Left lung (tissue), 10 donors: Measurements from ENCODE around the gene CERKL. TPM values are rescaled to one million over a fixed set of nuclear protein-coding genes. Genes with fewer than 3 reads are reported as not detected.

Experiments used
- ATAC-seq: fragments of 200-7000 bp; cut with Tn5 transposase; one replicate; pipeline ENCODE4 v1.9.1; 2020; ENCODE audit warnings: moderate library complexity
- DNase-seq, 4 donors: peaks; one replicate each; pipeline ENCODE4 v3.0.0-alpha.2; 2013 to 2020
- H3K27ac ChIP-seq, 2 donors: fragments of 200-600 bp; sonication (generic) in 1 of 2; one replicate each; pipeline versions ENCODE4 v1.5.0 to v1.8.0; 2020 to 2021
- H3K27me3 ChIP-seq, 2 donors: fragments of 200-600 bp; sonication (generic) in 1 of 2; one replicate each; pipeline versions ENCODE4 v1.5.0 to v1.8.0; 2020 to 2021
- H3K36me3 ChIP-seq, 2 donors: fragments of 200-600 bp; sonication (generic) in 1 of 2; one replicate each; pipeline versions ENCODE4 v1.5.0 to v1.8.0; 2020 to 2021
- H3K4me1 ChIP-seq, 2 donors: fragments of 200-600 bp; one replicate each; pipeline ENCODE4 v1.8.0; 2021
- H3K4me3 ChIP-seq, 2 donors: fragments of 200-600 bp; sonication (generic) in 1 of 2; one replicate each; pipeline versions ENCODE4 v1.5.0 to v1.8.0; 2020 to 2021; ENCODE audit warnings: mild to moderate bottlenecking in 1 of 2
- H3K9me3 ChIP-seq, 2 donors: fragments of 200-600 bp; sonication (generic) in 1 of 2; one replicate each; pipeline versions ENCODE4 v1.5.0 to v1.8.0; 2020 to 2021
- intact Hi-C, 2 donors: fragments of 100-400 bp; cut with DNase I; formaldehyde crosslinking; loops; one replicate each; pipeline versions ENCODE4 v1.11.2 to v1.14.2; 2022
- polyA plus RNA-seq, 6 donors: library from polyadenylated mRNA; unstranded; fragments of 120-200 nt; gene quantifications; one replicate each; pipeline ENCODE4 v1.2.1, GENCODE V29; 2013; ENCODE audit not compliant: insufficient read length in 6 of 6
- total RNA-seq, 2 donors: library from RNA; stranded (reverse); fragmentation: NEBNext Ultra II Directional; extraction: Animal tissue kit (Norgen Biotek cat#: 25700); gene quantifications; one replicate each; pipeline ENCODE4 v1.2.1, GENCODE V29; 2021
- TF ChIP-seq, protein P1 (sequence below), 2 donors: fragments of 200-600 bp; sonication (generic) in 1 of 2; IDR thresholded peaks; one replicate each; pipeline versions ENCODE4 v1.5.0 to v1.8.0; 2021; ENCODE audit warnings: antibody characterized with exemption in 2 of 2
- donor health status: DM: no; HTN: yes; CAD: no.
- donor health status: DM: no; HTN: no; CAD: no.

CERKL gene
- total and polyA plus RNA-seq, 8 donors = 0.41 to 10.1 (median 7.6) TPM

DNA sequence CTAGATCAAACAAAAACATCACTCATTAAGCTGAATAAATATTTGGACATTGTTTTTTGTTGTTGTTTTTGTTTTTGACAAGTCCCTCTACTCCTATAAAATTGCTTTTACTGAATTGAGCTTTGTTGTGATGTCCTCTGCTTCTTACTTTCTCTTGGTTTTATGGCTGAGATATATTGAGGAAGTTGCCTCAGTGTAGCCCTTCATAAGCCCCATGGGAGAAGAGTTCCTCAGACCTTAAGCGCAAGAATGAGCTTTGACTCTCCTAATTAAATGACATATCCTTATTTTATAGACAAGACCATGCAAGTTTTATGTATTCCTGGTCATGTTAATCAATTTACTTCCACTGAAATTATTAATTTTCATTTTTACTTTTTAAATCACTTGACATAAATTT lies 54.9 kb downstream of the CERKL start:
- H3K4me1 ChIP-seq = no peaks in the 10 kb centered on the region
- peaks cover 0 to 6% of the 10 kb centered on the region in 2 donors for H3K9me3 ChIP-seq
- TF ChIP-seq, protein P1, sequence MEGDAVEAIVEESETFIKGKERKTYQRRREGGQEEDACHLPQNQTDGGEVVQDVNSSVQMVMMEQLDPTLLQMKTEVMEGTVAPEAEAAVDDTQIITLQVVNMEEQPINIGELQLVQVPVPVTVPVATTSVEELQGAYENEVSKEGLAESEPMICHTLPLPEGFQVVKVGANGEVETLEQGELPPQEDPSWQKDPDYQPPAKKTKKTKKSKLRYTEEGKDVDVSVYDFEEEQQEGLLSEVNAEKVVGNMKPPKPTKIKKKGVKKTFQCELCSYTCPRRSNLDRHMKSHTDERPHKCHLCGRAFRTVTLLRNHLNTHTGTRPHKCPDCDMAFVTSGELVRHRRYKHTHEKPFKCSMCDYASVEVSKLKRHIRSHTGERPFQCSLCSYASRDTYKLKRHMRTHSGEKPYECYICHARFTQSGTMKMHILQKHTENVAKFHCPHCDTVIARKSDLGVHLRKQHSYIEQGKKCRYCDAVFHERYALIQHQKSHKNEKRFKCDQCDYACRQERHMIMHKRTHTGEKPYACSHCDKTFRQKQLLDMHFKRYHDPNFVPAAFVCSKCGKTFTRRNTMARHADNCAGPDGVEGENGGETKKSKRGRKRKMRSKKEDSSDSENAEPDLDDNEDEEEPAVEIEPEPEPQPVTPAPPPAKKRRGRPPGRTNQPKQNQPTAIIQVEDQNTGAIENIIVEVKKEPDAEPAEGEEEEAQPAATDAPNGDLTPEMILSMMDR (IDR thresholded peaks at IDR 0.05) = no peak
- intact Hi-C loops = no loop called here
- DNase-seq (no peak), ATAC-seq (no peak)
- H3K4me3 ChIP-seq = no peak overlapping the region
- no peak overlapping the region for H3K27ac ChIP-seq
- no peaks in the 10 kb centered on the region for H3K27me3 ChIP-seq
- no peaks in the 10 kb centered on the region for H3K36me3 ChIP-seq

DNA sequence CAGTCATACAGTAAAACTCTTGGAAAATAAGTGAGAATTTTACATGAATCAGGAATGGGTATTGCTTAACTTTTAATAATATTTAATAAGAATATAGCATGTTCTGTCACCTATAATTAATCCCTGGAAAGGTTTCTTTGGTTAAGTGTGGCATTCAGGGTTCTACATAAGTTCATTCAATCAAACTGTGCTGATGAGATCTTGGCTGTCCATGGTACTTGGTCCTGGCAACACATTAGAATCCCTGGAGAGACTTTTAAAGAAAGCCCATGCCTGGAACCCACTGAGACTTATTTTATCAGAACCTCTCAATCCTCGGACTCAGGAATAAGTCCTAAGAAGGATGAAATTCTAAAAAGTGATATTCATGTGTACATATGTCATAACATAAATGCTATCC lies 60.3 kb downstream of the CERKL start:
- Histone ChIP-seq H3K27me3 (no peaks in the 10 kb centered on the region), H3K4me1 (no peaks in the 10 kb centered on the region), H3K27ac (no peak overlapping the region), H3K4me3 (no peak overlapping the region), H3K9me3 (no peaks in the 10 kb centered on the region), H3K36me3 (no peaks in the 10 kb centered on the region)
- intact Hi-C loops = no loop called here
- no peak for DNase-seq
- ATAC-seq = no peak
- TF ChIP-seq, protein P1 (IDR thresholded peaks at IDR 0.05) = no peak

DNA sequence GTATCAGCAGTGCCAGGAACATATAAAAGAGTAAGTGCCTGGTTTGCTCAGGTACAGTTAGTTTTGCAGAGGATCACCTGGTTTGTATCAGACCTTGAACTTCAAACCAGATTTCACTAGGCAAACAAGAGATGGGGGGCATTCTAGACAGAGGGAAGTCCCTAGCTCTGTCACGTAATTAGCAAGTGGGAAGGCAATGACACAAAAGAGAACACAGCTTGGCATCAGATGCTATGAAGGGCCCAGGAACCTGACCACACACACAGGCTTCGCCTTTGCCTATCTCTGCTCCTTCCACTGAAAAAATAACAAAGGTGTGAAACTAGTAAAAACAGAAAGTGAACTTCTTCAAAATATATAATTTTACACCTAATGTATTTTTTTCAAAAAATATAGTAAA lies 62.6 kb downstream of the CERKL start:
- no peaks in the 10 kb centered on the region for H3K9me3 ChIP-seq
- no peak overlapping the region for H3K27ac ChIP-seq
- H3K27me3 ChIP-seq = no peaks in the 10 kb centered on the region
- DNase-seq (no peak), ATAC-seq (no peak)
- H3K4me3 ChIP-seq = no peak overlapping the region
- TF ChIP-seq, protein P1 (IDR thresholded peaks at IDR 0.05) = no peak
- no peaks in the 10 kb centered on the region for H3K4me1 ChIP-seq
- no peaks in the 10 kb centered on the region for H3K36me3 ChIP-seq
- intact Hi-C loops = no loop called here

DNA sequence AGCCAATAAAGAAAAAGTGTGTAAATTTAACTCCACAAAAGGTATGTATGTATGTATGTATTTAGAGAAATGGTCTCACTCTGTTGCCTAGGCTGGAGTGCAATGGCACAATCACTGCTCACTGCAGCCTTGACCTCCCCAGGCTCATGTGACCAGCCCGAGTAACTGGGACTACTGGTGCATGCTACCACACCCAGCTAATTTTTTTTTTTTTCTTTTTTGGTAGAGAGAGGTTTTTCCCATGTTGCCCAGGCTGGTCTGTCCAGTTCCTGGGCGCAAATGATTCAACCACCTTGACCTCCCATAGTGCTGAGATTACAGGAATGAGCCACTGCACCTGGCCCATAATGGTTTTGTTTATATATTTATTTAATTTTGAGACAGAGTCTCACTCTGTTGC lies 67.1 kb downstream of the CERKL start:
- DNase-seq (no peak), ATAC-seq (no peak)
- Histone ChIP-seq H3K4me3 (no peak overlapping the region), H3K27ac (no peak overlapping the region), H3K36me3 (no peaks in the 10 kb centered on the region), H3K4me1 (no peaks in the 10 kb centered on the region), H3K27me3 (no peaks in the 10 kb centered on the region), H3K9me3 (no peaks in the 10 kb centered on the region)
- TF ChIP-seq, protein P1 (IDR thresholded peaks at IDR 0.05) = no peak
- intact Hi-C loops = no loop called here

DNA sequence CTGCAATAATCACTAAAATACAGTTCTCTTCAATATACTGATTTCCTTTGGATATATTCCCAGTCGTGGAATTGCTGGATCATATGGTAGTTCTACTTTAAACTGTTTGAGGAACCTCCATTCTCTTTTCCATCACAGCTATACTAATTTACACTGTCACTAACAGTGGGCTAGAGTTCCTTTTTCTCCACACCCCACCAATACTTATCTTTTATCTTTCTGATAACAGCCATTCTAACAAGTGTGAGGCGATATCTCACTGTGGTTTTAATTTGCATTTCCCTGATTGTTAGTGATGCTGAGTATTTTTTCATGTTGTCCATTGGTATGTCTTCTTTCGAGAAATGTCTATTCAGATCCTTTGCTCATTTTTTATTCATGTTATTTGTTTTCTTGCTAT lies 68.4 kb downstream of the CERKL start:
- H3K36me3 ChIP-seq = no peaks in the 10 kb centered on the region
- intact Hi-C loops = no loop called here
- no peak for ATAC-seq

More for the DNA sequence above, 68.4 kb downstream of the CERKL start:
- no peaks in the 10 kb centered on the region for H3K4me1 ChIP-seq
- no peak for DNase-seq
- H3K27me3 ChIP-seq = no peaks in the 10 kb centered on the region
- no peak overlapping the region for H3K4me3 ChIP-seq
- no peak overlapping the region for H3K27ac ChIP-seq
- H3K9me3 ChIP-seq = no peaks in the 10 kb centered on the region
- TF ChIP-seq, protein P1 (IDR thresholded peaks at IDR 0.05) = no peak
